GDM1 (cell line): ENCODE data around the gene PLPP4.

ENCODE experiments used
- DNase-seq: peaks from one replicate; lab custom pipeline; 2025; lab: John Stamatoyannopoulos, UW

The PLPP4 gene

DNA sequence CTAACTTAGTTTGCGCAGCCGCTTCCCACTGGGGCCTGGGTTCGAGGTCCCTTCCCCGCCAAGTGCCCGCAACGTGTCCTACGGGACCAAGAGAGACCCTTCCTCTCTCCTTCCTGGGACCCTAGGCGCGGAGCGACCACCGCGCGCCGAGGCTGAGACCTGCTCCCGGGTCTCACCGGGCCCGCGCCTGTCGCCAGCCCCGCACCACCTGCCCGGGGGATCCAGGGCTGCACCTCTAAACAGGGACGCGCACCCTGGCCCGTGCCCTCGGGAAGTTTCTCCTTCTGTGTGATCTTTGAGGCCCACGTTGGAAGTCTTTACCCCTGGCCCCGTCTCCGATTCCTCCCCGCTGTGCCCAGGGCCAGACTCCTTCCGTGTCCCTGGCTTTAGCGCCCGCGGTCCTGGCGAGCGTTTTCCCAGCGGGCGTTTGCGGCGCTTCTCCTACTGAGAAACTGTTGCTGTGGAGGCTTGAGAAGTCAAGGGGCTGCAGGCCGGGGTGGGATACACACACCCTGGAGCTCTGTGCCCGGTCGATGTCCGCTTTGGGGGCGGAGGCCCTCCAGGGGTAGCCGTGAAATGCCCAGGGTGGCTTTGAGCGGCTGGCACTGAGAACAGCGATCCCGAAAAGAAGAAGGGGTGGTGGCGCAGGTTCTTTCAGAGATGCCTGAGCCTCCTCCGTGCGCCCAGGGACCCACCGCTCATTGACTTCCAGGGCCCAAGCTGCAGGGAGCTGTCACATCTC lies 575 bp downstream of the PLPP4 start:
- no peak for DNase-seq

- no peak for DNase-seq
These were observed 1.4 kb downstream of the PLPP4 start for GRCh38 chr10:120458432-120458831.

- DNase-seq, result no peak
These were observed 2.2 kb downstream of the PLPP4 start for GRCh38 chr10:120459185-120459584.

DNA sequence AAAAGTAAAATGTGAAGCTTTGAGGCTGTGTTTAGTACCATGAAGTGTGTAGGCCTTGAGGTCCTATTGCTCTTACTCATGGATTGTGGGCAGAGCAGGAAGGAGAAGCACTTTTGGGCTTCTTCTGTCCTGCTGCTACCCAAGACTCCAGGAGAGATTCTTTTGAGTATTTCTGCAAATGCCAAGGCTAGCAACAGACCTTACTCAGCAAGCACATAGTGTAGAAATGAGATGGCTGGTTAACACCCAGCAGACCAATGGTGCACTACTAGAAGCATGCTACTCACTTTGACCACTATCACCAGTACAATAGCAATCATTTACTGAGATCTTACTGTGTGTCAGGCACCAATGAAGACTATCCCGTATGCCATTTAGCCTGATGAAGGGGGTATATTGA lies 3.2 kb downstream of the PLPP4 start:
- DNase-seq, result no peak

DNA sequence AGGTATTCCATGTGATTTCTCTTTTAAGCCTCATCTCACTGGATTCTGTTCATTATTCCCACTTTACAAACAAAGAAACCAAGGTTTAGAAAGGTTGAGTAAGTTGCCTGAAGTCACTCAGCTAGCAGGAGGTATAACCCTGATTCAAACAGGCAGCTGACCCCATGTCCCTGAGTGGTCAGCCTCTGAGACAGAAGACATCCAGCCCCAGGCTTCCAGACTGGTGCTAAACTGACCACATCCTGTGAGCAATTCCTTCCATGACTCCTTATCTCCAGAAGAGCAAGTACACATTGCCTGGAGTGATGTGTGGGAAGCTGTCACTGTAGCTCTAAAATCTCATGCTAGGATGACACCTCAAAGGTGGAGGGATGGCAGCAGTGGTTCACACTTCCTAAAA lies 3.7 kb downstream of the PLPP4 start:
- DNase-seq, result no peak

DNA sequence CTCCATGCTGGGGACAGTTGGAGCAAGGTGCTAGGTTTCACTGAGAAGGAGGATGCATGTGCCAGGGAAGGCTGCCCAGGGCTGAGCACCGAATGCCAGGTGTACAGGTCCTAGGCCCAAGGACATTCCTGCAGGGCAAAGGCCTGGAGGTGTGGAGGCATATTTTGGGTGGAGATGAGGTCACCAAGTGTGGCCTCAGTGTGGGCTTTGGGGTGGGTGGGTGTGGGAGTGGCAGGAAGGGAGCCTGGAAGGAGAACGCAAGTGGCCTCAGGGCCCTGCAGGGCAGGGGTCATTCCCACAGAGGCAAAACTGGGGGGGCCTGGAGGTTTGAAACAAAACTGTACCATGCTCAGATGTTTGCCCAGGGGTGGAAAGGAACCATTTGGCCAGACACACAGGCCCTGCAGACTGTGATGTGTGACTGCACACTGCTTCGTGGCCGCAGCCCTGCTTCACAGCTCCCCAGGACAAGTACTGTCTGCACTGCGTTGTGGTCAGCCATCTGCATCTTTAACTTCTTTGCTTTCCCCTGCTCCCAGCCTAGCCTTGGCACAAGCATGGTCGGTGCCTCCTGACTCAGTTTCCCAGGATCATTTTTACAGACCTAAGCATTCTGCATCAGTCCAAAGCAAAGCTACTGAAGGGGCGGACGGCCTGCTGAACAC lies 5.1 kb downstream of the PLPP4 start:
- no peak for DNase-seq

- DNase-seq, result no peak
These were observed 8.1 kb downstream of the PLPP4 start for GRCh38 chr10:120465138-120465537.

DNA sequence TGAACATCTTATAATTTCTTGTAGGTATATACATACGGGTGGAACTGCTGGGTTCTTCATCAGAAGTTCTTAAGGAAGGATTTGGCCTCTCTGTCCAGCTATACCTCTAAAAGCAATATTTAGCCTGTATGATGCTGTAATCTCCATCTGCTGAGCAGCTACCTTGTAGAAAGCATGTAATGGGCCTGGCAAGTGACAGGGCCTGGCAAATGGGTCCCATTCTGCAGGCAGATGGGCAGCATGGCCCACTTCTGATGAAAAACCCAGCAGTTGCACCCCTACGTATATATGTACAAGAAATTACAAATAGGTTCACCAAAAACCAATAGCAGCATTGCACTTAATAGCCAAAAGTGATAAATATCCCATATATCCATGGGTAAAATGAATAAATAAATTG lies 9.0 kb downstream of the PLPP4 start:
- no peak for DNase-seq

DNA sequence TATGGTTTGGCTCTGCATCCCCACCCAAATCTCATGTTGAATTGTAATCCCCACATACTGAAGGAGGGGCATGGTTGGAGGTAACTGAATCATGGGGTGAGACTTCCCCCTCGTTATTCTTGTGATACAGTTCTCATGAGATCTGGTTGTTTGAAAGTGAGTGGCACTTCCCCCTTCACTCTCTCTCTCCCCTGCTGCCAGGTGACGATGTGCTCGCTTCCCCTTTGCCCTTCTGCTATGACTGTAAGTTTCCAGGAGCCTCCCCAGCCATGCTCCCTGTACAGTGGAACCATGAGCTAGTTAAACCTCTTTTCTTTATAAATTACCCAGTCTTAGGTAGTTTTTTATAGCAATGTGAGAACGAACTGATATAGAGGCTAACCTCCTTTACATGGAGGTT lies 16.6 kb downstream of the PLPP4 start:
- DNase-seq, result no peak

DNA sequence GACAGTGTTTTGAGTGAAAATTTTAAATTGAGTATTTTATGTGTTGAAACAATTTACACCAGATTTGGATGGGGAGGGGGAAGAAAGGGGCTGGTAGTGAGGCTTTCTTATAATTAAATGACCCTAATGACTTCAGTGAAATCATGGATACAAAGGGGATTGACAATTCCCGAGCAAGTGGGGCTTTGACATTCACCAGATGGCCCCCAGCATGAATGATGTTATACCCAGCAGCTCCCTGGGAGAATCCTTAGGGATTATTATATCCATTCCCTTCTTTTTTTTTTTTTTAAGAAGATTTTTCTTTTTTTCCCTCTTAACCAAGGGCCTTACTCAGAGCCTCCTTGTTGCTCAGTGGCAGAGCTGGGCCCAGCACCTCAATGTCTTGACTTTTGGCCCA lies 17.9 kb downstream of the PLPP4 start:
- no peak for DNase-seq

GRCh38 chr10:120475844-120476791 lies 19.1 kb downstream of the PLPP4 start:
- no peak for DNase-seq

DNA sequence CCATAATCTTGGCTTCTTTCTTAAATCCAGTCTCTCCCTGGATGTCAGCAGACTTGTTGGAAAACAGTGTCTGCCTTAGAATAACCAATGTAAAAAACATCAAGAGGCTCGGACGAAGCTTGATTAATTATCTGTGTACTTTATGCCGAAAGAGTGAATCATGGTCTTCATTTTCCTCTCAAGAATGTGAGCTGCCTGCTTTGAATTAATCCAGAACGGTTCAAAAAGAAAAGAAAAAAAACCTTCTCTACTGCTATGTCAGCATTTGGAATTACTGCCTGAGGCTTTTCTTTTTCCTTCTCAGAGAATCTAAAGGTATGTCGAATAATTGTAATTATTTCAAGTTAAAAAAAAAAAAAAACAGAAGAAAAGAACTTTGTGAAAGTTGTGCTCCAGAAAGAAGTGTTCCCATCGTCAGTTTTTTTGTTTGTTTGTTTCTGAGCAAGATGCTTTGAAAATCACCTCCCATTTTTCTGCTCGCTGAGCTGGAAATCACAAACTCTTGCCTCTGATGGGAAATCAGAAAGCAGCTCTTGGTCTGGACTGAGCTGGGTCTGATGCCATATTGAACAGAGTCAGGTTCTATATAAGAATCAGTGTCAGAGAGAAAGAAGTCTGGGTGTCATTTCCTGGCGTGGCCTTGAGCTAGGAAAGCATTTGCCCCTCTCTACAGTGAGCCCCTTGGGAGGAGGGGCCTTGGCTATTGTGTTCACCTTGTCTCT lies 20.2 kb downstream of the PLPP4 start:
- no peak for DNase-seq

GRCh38 chr10:120477743-120478141 lies 20.7 kb downstream of the PLPP4 start:
- DNase-seq, result no peak

DNA sequence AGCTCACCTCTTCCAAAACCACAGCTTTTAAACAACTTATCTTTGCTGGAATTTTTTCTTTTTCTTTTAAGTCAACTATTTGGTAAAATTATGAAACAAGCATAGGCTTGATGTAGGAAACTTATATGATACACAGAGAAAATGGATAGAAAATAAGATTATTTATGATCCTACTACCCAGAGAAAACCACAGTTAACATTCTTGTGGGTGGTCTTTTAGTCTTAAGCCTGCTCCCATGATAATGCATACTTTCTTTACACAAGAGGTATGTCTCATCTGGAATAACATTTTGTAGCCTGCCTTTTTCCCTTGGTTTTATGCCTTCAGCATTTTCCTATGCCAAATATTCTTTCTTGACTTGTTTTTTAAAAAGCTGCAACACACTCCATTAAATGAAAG lies 21.4 kb downstream of the PLPP4 start:
- no peak for DNase-seq

DNA sequence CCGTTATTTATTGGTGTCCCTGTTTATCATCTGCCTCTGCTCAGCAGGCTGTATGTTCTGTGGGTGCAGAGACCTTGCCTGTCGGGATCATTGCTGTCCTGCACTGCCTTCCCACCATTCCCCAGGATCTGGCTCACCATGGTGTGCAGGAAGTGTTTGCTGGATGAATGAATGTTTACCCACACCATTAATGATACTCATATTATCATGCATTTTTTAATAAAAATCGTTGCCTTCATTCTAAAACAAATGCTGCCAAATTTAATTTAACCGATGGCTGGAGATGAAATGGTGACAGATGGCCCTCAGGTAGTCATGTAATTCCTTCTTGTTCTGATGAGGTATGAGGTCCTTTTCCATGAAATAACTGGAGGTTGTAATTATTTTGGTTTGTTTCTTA lies 22.5 kb downstream of the PLPP4 start:
- DNase-seq, result no peak

DNA sequence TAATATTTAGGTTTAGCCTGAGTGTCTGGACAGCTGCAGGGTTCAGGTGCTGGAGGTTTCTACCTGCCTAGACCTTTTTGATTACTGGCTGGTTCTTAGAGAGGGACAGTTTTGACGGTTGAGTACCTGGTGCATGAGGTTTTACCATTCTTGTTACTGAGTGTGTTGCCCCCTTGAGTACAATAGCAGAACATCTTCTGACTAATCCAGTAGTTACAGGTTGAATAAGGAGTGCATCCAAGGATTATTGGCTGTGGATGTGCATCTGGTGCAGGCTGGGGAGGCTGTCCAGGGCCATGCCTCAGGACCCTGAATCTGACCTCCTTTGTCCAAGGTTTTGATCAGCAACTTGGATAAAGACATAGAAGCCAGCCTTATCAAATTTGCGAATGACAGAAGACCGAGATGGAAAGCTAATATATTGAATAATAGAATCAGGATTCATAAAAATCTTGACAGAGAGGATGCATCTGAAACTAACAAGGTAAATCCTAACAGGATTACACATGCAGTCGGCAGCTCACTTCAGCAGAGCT lies 23.1 kb downstream of the PLPP4 start:
- no peak for DNase-seq

- no peak for DNase-seq
These were observed 23.8 kb downstream of the PLPP4 start for GRCh38 chr10:120480848-120481247.

DNA sequence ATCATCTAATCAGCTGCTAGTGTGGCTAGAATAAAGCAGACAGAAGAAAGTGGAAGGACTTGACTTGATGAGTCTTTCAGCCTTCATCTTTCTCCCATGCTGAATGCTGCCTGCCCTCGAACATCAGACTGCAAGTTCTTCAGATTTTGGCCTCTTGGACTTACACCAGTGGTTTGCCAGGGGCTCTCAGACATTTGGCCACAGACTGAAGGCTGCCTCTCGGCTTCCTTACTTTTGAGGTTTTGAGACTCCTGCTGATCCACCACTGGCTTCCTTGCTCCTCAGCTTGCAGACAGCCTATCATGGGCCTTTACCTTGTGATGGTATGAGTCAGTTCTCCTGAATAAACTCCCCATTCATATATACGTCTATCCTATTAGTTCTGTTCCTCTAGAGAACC lies 26.0 kb downstream of the PLPP4 start:
- DNase-seq, result no peak

GRCh38 chr10:120483651-120484301 lies 26.7 kb downstream of the PLPP4 start:
- DNase-seq, result no peak

- DNase-seq, result no peak
These were observed 28.9 kb downstream of the PLPP4 start for GRCh38 chr10:120485946-120486345.

GRCh38 chr10:120486671-120487205 lies 29.7 kb downstream of the PLPP4 start:
- DNase-seq, result no peak
